HG03060 (cell line): ENCODE data around the gene ZNF385A.

Source experiments
- ATAC-seq: cut with Tn5 transposase; IDR thresholded peaks from one replicate; pipeline ENCODE4 v1.9.1; 2021; ENCODE audit warnings: low read depth, moderate number of reproducible peaks; ENCODE audit not compliant: unreplicated experiment

Gene ZNF385A

DNA sequence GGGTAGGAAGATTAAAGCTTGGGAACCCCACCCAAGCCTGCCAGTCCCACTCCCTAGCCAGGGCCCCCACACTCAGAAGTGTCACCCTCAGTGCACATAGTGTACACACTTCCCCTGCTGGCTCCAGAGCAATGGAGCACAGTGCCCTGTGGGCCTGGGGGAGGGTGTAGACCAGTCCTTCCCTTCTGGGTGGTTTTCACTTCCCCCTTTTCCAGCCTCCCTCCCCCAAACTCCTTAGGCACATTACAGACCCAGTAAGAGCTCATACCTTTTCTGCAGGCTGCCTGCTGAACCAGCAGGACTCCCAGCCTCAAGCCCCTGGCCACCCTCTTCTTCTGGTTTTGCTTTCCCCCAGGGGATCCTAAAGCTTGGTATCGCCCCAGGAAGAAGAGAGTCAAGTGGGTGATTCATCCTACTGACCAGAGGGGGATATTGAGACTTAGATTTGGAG, at the start of gene ZNF385A:
TSS of gene ZNF385A (minus strand) at position 143 of the 451 bp plus-strand sequence. CDS start 219 bp downstream, outside the sequence.
- ATAC-seq, result no peak

- no peak for ATAC-seq
Observed at GRCh38 chr12:54432815-54433164, 48.3 kb upstream of the ZNF385A start.

DNA sequence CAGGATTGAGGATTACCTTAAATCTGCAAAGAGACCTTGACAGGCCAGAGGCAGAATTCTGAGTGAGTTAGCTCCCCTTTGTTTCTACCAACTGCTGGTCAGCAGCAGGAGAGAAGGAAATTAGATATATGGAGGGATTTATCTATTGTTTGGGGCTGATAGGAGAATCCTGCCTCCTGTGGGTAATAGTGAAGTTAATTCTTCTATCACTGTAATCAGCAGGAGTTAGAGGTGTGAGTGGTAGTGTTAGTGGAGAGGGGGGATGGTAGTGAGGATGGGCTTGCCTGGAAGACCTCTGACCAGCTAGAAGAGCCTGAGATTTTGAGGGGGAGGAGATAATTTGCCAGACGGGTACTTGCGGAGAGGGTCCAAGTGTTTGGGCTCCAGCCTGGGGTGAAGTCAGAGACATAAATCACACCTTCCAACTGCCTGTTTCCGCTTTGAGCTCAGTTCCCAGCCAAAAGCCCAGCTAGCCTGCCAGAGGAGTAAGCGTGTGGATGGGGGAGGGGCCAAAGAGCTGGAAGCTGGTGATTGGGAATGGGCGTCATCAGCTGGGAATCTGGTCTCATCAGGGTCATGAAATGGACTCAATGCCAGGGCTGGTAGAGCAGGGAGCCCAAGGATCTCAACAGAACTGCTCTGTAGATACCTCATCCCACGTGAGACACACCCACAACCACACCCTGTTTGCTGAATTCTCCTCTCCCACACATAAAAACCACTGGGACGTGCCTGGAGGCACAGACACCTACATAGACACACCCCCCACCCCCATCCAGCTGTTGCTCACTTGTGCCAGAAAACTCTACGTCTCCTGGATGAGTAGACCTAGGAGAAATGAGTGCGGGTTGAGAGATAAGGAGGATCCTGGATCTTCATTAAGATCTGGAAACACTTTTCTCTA, 47.6 kb upstream of the ZNF385A start:
- no peak for ATAC-seq

GRCh38 chr12:54430471-54431069, 46.0 kb upstream of the ZNF385A start:
- no peak for ATAC-seq

DNA sequence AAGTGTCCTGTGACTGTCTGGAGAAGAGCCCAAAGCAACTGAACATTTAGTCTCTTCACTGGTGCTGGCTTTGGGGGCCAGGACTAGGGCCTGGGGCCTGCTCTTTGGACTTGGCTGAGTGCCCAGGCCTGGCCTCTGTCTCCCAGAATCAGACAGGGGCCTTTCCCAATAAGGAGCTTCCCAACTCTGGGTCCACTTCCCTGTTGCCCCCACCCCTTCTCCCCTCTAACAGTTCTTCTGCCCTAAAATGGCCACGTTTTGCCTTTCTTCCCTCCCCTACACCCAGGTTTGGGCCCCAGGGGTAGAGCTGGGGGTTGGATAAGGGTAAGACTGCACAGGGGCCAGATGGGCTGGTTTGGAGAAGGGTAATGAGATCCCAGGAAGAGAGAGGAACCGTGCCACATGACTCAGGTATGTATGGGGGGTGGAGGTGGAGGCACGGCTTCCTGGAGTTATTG, 44.5 kb upstream of the ZNF385A start:
- ATAC-seq, result no peak

DNA sequence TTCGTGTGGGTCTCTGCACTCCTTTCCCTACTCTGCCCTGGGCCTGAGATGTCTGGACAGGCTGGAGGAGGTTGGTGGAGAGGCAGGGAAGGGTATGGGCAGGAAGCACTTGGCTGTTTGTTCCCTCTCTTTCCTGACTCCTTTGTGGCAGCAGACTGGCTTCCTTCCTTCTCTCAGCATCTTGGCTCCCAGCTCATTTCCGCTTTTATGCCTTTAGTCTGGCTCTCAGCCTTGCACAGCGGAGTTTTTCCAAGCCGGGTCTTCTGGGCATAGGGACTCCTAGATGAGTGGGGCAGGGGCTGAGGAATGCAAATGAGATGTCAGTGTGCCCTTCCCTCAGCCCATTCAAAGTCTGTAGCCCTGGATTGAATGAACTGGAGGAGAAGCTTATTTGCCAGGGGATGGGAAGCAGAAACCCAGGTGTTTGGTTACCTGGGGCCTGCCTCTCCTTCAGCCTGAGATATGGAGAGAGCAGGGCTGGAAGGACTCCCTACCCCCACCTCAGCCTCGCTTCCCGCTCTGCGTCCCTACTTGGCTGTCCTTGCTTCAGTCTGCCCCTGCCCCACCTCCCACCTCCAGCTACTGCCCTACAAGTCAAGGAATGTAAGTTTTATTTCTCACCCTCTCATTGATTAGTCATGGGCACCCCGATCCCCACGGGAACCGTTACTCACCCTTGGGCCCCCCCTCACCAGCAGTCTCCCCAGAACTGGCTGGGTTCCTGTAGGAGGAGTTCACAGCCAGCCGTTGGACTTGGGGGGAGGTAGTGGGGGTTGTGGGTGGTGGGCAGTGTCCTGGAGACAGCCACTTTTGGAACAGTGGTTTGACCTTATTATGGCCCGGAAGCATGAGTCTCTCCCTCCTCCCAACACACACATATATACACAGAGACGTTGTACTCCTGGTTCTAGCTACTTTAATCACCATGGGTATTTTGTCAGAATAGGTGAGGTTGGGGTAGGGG, 43.8 kb upstream of the ZNF385A start:
- ATAC-seq, result no peak

DNA sequence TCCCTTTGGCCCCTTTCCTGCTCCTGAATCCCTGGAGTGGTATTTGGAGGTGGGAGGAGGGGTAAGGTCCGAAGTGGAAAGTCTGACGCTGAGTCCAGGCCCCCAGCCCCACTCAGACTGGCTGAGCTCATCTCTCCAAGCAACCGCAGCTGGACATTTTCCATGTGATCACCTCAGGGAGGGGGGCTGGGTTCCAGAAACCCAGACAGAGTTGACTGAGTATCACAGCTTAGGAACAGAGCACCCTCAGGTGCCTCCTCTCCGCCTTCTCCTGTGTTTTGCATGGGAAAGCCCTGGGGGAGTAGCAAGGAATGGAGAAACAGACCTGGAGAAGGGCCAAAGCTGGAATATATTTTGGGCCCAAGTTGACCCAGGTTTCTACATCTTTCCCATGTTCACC, 42.6 kb upstream of the ZNF385A start:
- ATAC-seq, result no peak

DNA sequence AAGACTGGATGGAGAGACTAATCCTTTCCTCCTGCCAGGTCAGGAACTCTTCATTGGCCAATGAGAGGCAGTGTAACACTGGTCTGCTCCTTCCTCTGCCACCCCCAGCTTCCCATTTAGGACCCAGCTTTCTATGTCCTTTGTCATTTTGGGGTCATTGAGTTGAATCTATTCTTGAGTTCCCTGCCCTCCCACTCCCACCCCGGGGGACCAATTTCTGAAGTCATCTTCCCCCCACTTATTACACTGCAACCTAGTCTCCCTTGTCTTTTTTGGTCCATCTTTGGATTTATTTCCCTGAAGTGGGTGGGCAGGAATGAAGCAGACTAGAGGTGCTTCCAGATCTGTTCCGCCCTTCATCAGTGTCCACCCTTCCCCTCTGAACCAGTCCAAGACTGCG, 42.2 kb upstream of the ZNF385A start:
- ATAC-seq, result no peak

DNA sequence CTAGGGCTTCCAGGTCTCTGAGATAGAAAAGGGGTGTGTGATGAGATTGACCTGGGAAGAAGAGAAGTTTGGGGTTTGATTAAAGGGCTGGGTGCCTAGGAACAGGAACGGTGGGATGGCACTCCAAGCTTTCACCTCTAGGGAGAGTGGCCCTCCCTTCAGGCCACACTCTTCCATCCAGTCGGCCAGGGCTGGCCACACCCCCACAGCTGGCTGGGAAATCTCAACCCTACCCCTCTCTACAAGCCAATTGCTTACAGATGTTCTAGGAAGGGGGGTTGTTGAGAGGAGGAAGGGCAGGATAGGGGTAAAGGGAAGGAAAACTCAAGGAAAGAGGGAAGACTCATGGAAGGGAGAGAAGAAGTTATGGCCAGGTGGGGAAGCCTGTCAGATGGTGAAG, 41.2 kb upstream of the ZNF385A start:
- no peak for ATAC-seq

DNA sequence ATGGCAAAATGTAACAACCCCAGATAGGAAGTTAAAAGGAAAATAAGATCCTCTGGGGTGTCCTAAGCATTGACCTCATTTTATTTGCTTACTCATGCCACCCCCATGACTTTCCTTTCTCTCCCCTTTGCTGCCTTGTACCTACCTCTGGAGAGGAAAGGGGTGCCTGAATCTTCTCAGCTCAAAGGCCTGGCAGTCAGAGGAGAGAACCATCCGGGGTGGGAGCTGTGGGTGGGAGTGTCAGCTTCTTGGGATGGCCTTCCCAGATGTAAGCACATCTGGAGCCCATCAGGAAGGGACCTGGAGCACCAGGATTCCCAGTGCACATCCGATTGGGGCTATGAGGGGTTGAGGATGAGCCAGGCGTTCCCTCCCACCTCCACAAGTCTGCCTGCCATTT, 39.7 kb upstream of the ZNF385A start:
- no peak for ATAC-seq

- ATAC-seq, result no peak
Observed at GRCh38 chr12:54423816-54424150, 39.2 kb upstream of the ZNF385A start.

GRCh38 chr12:54421879-54422250, 37.3 kb upstream of the ZNF385A start:
- ATAC-seq, result no peak

GRCh38 chr12:54421175-54421878, 36.8 kb upstream of the ZNF385A start:
- ATAC-seq, result no peak

- no peak for ATAC-seq
Observed at GRCh38 chr12:54420766-54421144, 36.2 kb upstream of the ZNF385A start.

DNA sequence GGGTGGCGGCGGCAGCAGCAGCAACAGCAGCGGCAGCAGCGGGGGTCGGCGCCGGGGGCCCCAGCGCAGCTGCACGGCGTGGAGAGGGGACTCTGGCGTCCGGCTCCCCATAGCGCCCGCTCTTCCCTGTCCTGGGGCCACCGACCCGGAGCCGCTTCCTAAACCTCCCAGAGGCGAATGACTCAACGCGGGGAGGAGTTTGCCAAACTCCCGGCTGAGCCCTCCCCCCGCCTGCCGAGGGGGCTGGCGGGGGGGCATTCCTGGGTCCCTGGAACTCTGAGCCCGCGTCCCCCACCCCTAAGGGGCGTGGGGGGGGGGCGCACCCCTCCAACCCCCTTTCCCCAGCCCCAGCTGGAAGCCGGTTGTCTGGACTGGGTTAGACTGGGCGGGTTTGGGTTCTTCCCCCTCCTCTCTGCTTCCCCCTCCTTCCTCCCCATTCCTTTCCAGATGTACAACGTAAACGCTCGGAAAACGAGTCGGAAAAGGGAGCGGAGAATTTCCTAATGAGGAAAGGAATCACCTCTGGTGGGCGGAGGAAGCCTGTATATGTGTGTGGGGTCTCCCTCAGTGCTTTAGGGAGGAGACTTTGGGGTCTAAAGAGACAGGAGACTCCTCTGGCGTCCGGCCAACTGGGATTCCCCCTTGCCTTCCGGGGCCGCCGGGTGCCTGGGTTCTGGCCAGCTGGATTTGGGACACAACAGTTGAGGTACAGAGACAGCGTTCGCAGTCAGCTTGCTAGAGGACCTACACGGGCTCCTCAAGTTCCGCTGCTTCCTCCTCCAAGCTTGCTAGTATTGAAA, 34.8 kb upstream of the ZNF385A start, which contains the start of gene ITGA5:
TSS of gene ITGA5 (minus strand) at position 179 of the 800 bp plus-strand sequence. CDS start at position 111, 68 bp downstream.
- no peak for ATAC-seq

GRCh38 chr12:54418441-54419087, 34.0 kb upstream of the ZNF385A start:
- ATAC-seq, result no peak

DNA sequence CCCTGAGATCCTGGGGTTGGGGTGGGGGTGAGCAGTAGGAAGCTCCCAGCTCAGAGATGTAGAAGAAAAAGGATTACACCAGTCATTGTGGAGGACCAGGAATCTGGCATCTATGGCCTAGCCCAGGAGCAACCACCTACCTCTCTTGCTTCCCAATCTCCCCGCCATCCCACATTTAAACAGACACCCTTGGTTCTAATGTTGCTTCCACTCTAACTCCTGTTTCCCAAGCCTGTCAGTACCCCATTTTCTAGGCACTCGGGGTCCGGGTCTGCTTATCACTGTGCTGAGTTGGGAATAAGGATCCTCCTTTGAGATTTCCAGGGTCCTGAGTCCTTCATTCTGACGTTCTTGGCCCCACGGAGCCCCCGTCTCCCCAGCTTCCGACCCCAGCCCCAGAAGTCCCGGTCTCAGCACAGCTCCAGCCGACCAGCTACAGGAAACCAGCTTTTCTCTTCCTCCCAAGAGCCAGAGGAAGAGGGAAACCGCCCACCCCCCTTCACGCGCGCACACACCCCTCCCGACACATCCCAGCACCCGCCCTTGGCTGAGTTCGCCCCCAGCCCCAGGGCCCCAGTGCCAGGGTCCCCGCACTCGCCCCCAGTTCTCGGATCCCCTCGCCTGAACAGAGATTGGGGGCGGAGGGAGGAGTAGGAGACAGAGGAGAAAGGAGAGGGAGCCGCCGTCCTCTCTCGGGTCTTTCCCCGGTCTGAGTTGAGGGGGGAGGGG, 33.3 kb upstream of the ZNF385A start:
- ATAC-seq, result no peak
